ENCODE measurements around the gene MRPL53. TPM values are rescaled to one million over a fixed set of nuclear protein-coding genes. Genes with fewer than 3 reads are reported as not detected.

Gene MRPL53
- total and polyA plus RNA-seq, 2 of the 13 experiments (the other 11 are each of a cell fraction or from before 2014, with no cell fraction given), result 34.3 to 51.9 TPM

DNA sequence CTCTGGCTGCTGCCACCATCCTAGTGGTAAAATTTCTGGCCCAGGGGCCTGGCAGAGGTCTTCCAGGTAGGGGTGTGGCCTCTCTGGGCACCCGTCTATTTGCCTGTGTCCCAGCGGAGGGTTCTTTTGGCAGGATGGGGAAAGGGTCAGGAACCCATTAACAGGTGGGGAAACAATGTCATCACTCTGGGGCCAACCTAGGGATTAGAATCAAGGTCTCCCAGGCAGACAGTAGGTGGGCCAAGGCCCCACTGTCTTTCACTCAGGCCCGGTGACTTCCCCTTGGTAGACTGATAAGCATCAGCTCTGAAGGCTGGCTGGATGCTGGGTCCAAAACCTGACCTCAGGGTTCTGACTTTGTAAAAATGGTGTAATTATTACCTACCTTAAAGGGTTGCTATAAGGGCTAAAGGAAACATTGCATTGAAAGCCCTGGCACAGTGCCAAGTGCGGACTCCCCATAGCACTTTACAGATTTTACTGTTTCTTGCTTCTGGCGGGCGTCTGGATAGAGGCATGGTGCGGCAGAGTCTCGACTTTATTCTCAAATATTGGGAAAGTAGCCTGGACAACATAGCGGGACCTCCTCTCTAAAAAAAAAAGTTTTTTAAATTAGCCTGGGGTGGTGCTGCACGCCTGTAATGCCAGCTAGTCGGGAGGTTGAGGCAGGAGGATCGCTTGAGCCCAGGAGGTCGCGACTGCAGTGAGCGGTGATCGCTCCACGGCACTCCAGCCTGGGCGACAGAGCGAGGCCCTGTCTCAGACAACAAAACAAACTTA, 24.7 kb upstream of the MRPL53 start (continued):
- TF ChIP-seq ZNF17 (CRISPR knock-in tag; IDR thresholded peaks at IDR 0.05) (no peak), HDAC2 (CRISPR knock-in tag; IDR thresholded peaks at IDR 0.05) (0 out of 2 replicates have a peak, but pooled peaks have one; percentile 37), ZBTB25 (CRISPR knock-in tag; IDR thresholded peaks at IDR 0.05) (no peak), PCBP2 (optimal IDR thresholded peaks at IDR 0.05; ENCODE audit: low read depth, low read length, poor library complexity, severe bottlenecking) (no peak), SOX13 (IDR thresholded peaks at IDR 0.05) (no peak), SOX13 (CRISPR knock-in tag; conservative IDR thresholded peaks at IDR 0.05 in 1 of 2, IDR thresholded peaks at IDR 0.05 in 1 of 2) (peak in 1 of 2 experiments; percentile 48; a peak in 2 of 4 replicates), SIN3A (IDR thresholded peaks at IDR 0.05; ENCODE audit: borderline replicate concordance, low read depth, low read length) (no peak), SOX6 (IDR thresholded peaks at IDR 0.05) (no peak), SOX6 (CRISPR knock-in tag; IDR thresholded peaks at IDR 0.05) (peak; percentile 84), CTCF (CRISPR knock-in tag; IDR thresholded peaks at IDR 0.05) (no peak), ZNF264 (CRISPR knock-in tag; IDR thresholded peaks at IDR 0.05) (no peak), ZNF598 (CRISPR knock-in tag; IDR thresholded peaks at IDR 0.05; ENCODE audit: borderline replicate concordance) (no peak; the same call in 1 of the 2 replicates), ERF (CRISPR knock-in tag; IDR thresholded peaks at IDR 0.05) (no peak), NR1H2 (CRISPR knock-in tag; IDR thresholded peaks at IDR 0.05; ENCODE audit: borderline replicate concordance, low read depth) (no peak), HNRNPL (IDR thresholded peaks at IDR 0.05; ENCODE audit: low read depth, low read length) (no peak), ZNF235 (CRISPR knock-in tag; IDR thresholded peaks at IDR 0.05; ENCODE audit: borderline replicate concordance) (peak; percentile 5; the same call in 1 of the 2 replicates), EED (CRISPR knock-in tag; IDR thresholded peaks at IDR 0.05) (no peak), HNRNPH1 (optimal IDR thresholded peaks at IDR 0.05; ENCODE audit: low read depth, low read length) (no peak), TCF7L2 (IDR thresholded peaks at IDR 0.05; ENCODE audit: low read depth, low read length) (no peak)
- TF ChIP-seq, protein P1, sequence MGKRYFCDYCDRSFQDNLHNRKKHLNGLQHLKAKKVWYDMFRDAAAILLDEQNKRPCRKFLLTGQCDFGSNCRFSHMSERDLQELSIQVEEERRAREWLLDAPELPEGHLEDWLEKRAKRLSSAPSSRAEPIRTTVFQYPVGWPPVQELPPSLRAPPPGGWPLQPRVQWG (CRISPR knock-in tag; IDR thresholded peaks at IDR 0.05; ENCODE audit: borderline replicate concordance, low read depth), result no peak
- TF ChIP-seq, protein P2, sequence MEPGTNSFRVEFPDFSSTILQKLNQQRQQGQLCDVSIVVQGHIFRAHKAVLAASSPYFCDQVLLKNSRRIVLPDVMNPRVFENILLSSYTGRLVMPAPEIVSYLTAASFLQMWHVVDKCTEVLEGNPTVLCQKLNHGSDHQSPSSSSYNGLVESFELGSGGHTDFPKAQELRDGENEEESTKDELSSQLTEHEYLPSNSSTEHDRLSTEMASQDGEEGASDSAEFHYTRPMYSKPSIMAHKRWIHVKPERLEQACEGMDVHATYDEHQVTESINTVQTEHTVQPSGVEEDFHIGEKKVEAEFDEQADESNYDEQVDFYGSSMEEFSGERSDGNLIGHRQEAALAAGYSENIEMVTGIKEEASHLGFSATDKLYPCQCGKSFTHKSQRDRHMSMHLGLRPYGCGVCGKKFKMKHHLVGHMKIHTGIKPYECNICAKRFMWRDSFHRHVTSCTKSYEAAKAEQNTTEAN (CRISPR knock-in tag; conservative IDR thresholded peaks at IDR 0.05), result no peak
- TF ChIP-seq, protein P3, sequence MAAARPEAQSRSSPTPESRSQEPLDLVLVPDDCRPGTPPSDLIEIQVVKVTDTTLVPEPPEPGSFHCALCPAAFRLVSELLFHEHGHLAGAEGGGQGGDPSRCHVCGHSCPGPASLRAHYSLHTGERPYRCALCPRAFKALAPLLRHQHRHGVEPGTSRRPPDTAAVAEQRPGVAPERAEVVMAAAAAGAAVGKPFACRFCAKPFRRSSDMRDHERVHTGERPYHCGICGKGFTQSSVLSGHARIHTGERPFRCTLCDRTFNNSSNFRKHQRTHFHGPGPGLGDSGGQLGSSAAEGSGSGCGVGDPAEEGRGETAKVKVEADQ (CRISPR knock-in tag; IDR thresholded peaks at IDR 0.05; ENCODE audit: borderline replicate concordance), result no peak
- TF ChIP-seq, protein P4, sequence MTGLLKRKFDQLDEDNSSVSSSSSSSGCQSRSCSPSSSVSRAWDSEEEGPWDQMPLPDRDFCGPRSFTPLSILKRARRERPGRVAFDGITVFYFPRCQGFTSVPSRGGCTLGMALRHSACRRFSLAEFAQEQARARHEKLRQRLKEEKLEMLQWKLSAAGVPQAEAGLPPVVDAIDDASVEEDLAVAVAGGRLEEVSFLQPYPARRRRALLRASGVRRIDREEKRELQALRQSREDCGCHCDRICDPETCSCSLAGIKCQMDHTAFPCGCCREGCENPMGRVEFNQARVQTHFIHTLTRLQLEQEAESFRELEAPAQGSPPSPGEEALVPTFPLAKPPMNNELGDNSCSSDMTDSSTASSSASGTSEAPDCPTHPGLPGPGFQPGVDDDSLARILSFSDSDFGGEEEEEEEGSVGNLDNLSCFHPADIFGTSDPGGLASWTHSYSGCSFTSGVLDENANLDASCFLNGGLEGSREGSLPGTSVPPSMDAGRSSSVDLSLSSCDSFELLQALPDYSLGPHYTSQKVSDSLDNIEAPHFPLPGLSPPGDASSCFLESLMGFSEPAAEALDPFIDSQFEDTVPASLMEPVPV (CRISPR knock-in tag; IDR thresholded peaks at IDR 0.05), result 0 out of 2 replicates have a peak, but pooled peaks have one; percentile 59

Measured in HepG2 (cell line).